OCI-LY1 (cell line): ENCODE data around the gene LRP1.

Source experiments
- H2AFZ ChIP-seq: fragments of 200-600 bp; sonication (generic), shearing (Covaris generic); 2 replicates; pipeline ENCODE4 v1.6.0; 2014; ENCODE audit warnings: antibody characterized with exemption, mild to moderate bottlenecking, low read length
- H3F3A ChIP-seq: fragments of 200-600 bp; sonication (generic), shearing (Covaris generic); 2 replicates; pipeline ENCODE4 v1.6.0; 2014; ENCODE audit warnings: mild to moderate bottlenecking, antibody characterized with exemption, low read length, moderate library complexity; ENCODE audit not compliant: insufficient read depth
- H3K27ac ChIP-seq: fragments of 200-600 bp; sonication (generic); 2 replicates; pipeline ENCODE4 v1.5.1; 2014; ENCODE audit warnings: low read length, mixed run types, mild to moderate bottlenecking, low read depth; ENCODE audit not compliant: poor library complexity, severe bottlenecking
- H3K27me3 ChIP-seq: fragments of 200-600 bp; sonication (generic); 2 replicates; pipeline ENCODE4 v1.6.0; 2014; ENCODE audit warnings: antibody characterized with exemption, mild to moderate bottlenecking, low read length, moderate library complexity; ENCODE audit not compliant: insufficient read depth
- H3K36me3 ChIP-seq: fragments of 200-600 bp; sonication (generic); 2 replicates; pipeline ENCODE4 v1.6.1; 2014; ENCODE audit warnings: mild to moderate bottlenecking, antibody characterized with exemption, low read length, moderate library complexity, mixed read lengths; ENCODE audit not compliant: insufficient read depth
- H3K4me1 ChIP-seq: fragments of 200-600 bp; sonication (generic); 2 replicates; pipeline ENCODE4 v1.5.1; 2014; ENCODE audit warnings: mild to moderate bottlenecking, low read length, moderate library complexity; ENCODE audit not compliant: insufficient read depth, severe bottlenecking
- H3K4me2 ChIP-seq: fragments of 200-600 bp; sonication (generic), shearing (Covaris generic); 2 replicates; pipeline ENCODE4 v1.6.1; 2014; ENCODE audit warnings: low read length
- H3K4me3 ChIP-seq: fragments of 200-600 bp; sonication (generic); 2 replicates; pipeline ENCODE4 v1.5.1; 2014; ENCODE audit warnings: low read length, low read depth, mild to moderate bottlenecking, mixed read lengths; ENCODE audit not compliant: poor library complexity, severe bottlenecking
- H3K79me2 ChIP-seq: fragments of 200-600 bp; shearing (Covaris generic); 2 replicates; pipeline ENCODE4 v1.6.1; 2016; ENCODE audit warnings: mixed run types, low read length, mixed read lengths; ENCODE audit not compliant: insufficient read depth
- H3K9ac ChIP-seq: fragments of 200-600 bp; sonication (generic), shearing (Covaris generic); 2 replicates; pipeline ENCODE4 v1.6.1; 2014; ENCODE audit warnings: mild to moderate bottlenecking, low read length, mixed read lengths
- H3K9me2 ChIP-seq: fragments of 200-600 bp; sonication (generic), shearing (Covaris generic); 2 replicates; pipeline ENCODE4 v1.6.1; 2014; ENCODE audit warnings: low read depth, mild to moderate bottlenecking, low read length, mixed read lengths
- H3K9me3 ChIP-seq: fragments of 200-600 bp; shearing (Covaris generic); 2 replicates; pipeline ENCODE4 v1.6.1; 2014; ENCODE audit warnings: low read length, mixed read lengths
- H4K20me1 ChIP-seq: fragments of 200-600 bp; sonication (generic), shearing (Covaris generic); 2 replicates; pipeline ENCODE4 v1.6.0; 2016; ENCODE audit warnings: mild to moderate bottlenecking, low read length; ENCODE audit not compliant: insufficient read depth
- CTCF ChIP-seq: fragments of 200-600 bp; sonication (generic), shearing (Covaris generic); IDR thresholded peaks from 2 replicates; pipeline ENCODE4 v1.5.1; 2017; ENCODE audit warnings: mild to moderate bottlenecking, antibody characterized with exemption, low read length, moderate library complexity, mixed read lengths
- EZH2 ChIP-seq: fragments of 200-600 bp; sonication (generic), shearing (Covaris generic); IDR thresholded peaks from 2 replicates; pipeline ENCODE4 v1.8.0; 2017; ENCODE audit warnings: borderline replicate concordance, mixed run types, mild to moderate bottlenecking, antibody characterized with exemption, low read length, moderate library complexity, mixed read lengths

LRP1 gene

GRCh38 chr12:57101892-57102695, 26.2 kb upstream of the LRP1 start:
- Histone ChIP-seq H3K27me3 (no peaks in the 10 kb centered on the region), H3K36me3 (peaks cover 81% of the 10 kb centered on the region), H3K4me1 (no peaks in the 10 kb centered on the region), H4K20me1 (no peaks in the 10 kb centered on the region), H3K79me2 (no peaks in the 10 kb centered on the region), H3K4me2 (no peak overlapping the region), H3K27ac (peak overlapping the region; percentile 10), H2AFZ (no peak overlapping the region), H3K9me2 (no peaks in the 10 kb centered on the region), H3F3A (no peaks in the 10 kb centered on the region), H3K9ac (no peak overlapping the region), H3K9me3 (no peaks in the 10 kb centered on the region), H3K4me3 (no peak overlapping the region)
- TF ChIP-seq CTCF = no peak
- TF ChIP-seq EZH2 = no peak

GRCh38 chr12:57103856-57104255, 24.4 kb upstream of the LRP1 start:
- Histone ChIP-seq H4K20me1 (no peaks in the 10 kb centered on the region), H3K36me3 (peaks cover 81% of the 10 kb centered on the region)

GRCh38 chr12:57104292-57104910, 23.9 kb upstream of the LRP1 start:
- Histone ChIP-seq H3K9me3 (no peaks in the 10 kb centered on the region), H4K20me1 (no peaks in the 10 kb centered on the region), H3K4me2 (no peak overlapping the region), H3K9me2 (no peaks in the 10 kb centered on the region), H3K27ac (no peak overlapping the region), H3K4me3 (no peak overlapping the region), H3F3A (no peaks in the 10 kb centered on the region), H3K27me3 (no peaks in the 10 kb centered on the region), H3K79me2 (0 out of 2 replicates have a peak, but pooled peaks cover 2% of the 10 kb centered on the region), H3K9ac (no peak overlapping the region), H3K36me3 (peaks cover 75% of the 10 kb centered on the region), H3K4me1 (peaks cover 3% of the 10 kb centered on the region), H2AFZ (no peak overlapping the region)
- TF ChIP-seq EZH2 (no peak), CTCF (no peak)

More at GRCh38 chr12:57103856-57104255, 24.4 kb upstream of the LRP1 start:
- Histone ChIP-seq H3K27ac (no peak overlapping the region), H2AFZ (no peak overlapping the region), H3K9me3 (no peaks in the 10 kb centered on the region), H3F3A (no peaks in the 10 kb centered on the region), H3K4me1 (no peaks in the 10 kb centered on the region), H3K9ac (no peak overlapping the region), H3K79me2 (no peaks in the 10 kb centered on the region), H3K9me2 (no peaks in the 10 kb centered on the region), H3K4me2 (no peak overlapping the region), H3K4me3 (no peak overlapping the region), H3K27me3 (no peaks in the 10 kb centered on the region)
- TF ChIP-seq EZH2 (no peak), CTCF (no peak)
